ENCODE measurements around the gene C3orf18.

C3orf18 gene

GRCh38 chr3:50570508-50571279, 3.1 kb upstream of the C3orf18 start:
- no peak for TF ChIP-seq TAF1 (IDR thresholded peaks at IDR 0.05; ENCODE audit: low read depth, low read length)
- TF ChIP-seq PAX5 (IDR thresholded peaks at IDR 0.05; ENCODE audit: insufficient read depth, low read length, severe bottlenecking) = no peak
- TF ChIP-seq POLR2A (IDR thresholded peaks at IDR 0.05; ENCODE audit: low read depth, low read length) = no peak
- no peak for TF ChIP-seq SPI1 (IDR thresholded peaks at IDR 0.05; ENCODE audit: low read depth, low read length)
- TF ChIP-seq POLR2AphosphoS5 (IDR thresholded peaks at IDR 0.05; ENCODE audit: low read depth, low read length) = no peak
- no peak for TF ChIP-seq POU2F2 (IDR thresholded peaks at IDR 0.05; ENCODE audit: low read depth, low read length)
- DNase-seq (ENCODE audit: insufficient read length, low spot score) (no peak), FAIRE-seq (peak; percentile 33)

GRCh38 chr3:50568947-50569749, 1.6 kb upstream of the C3orf18 start, which contains the start of gene HEMK1:
Gene HEMK1 (plus strand): TSS chr3:50569522. CDS start chr3:50571105, 1,583 bp downstream.
- TF ChIP-seq PAX5 (IDR thresholded peaks at IDR 0.05; ENCODE audit: insufficient read depth, low read length, severe bottlenecking) (peak; percentile 26), POLR2A (IDR thresholded peaks at IDR 0.05; ENCODE audit: low read depth, low read length) (peak; percentile 70), POLR2AphosphoS5 (IDR thresholded peaks at IDR 0.05; ENCODE audit: low read depth, low read length) (peak; percentile 51; the same call in 1 of the 2 replicates), POU2F2 (IDR thresholded peaks at IDR 0.05; ENCODE audit: low read depth, low read length) (peak; percentile 45; the same call in 1 of the 2 replicates), TAF1 (IDR thresholded peaks at IDR 0.05; ENCODE audit: low read depth, low read length) (peak; percentile 74; the same call in 1 of the 2 replicates), SPI1 (IDR thresholded peaks at IDR 0.05; ENCODE audit: low read depth, low read length) (no peak)
- DNase-seq (ENCODE audit: insufficient read length, low spot score) (peak; percentile 99), FAIRE-seq (peak; percentile 99)

- no peak for TF ChIP-seq POLR2A (IDR thresholded peaks at IDR 0.05; ENCODE audit: low read depth, low read length)
- FAIRE-seq = no peak
- no peak for DNase-seq (ENCODE audit: insufficient read length, low spot score)
These were observed 549 bp downstream of the C3orf18 start for GRCh38 chr3:50567011-50567385.

GRCh38 chr3:50564321-50564720, 3.2 kb downstream of the C3orf18 start:
- no peak for TF ChIP-seq PAX5 (IDR thresholded peaks at IDR 0.05; ENCODE audit: insufficient read depth, low read length, severe bottlenecking)
- TF ChIP-seq SPI1 (IDR thresholded peaks at IDR 0.05; ENCODE audit: low read depth, low read length) = no peak
- DNase-seq (ENCODE audit: insufficient read length, low spot score) = no peak
- no peak for FAIRE-seq

- DNase-seq (ENCODE audit: insufficient read length, low spot score) (no peak), FAIRE-seq (no peak)
- TF ChIP-seq TAF1 (IDR thresholded peaks at IDR 0.05; ENCODE audit: low read depth, low read length) (no peak), PAX5 (IDR thresholded peaks at IDR 0.05; ENCODE audit: insufficient read depth, low read length, severe bottlenecking) (no peak), SPI1 (IDR thresholded peaks at IDR 0.05; ENCODE audit: low read depth, low read length) (no peak), POU2F2 (IDR thresholded peaks at IDR 0.05; ENCODE audit: low read depth, low read length) (no peak), POLR2A (IDR thresholded peaks at IDR 0.05; ENCODE audit: low read depth, low read length) (no peak), POLR2AphosphoS5 (IDR thresholded peaks at IDR 0.05; ENCODE audit: low read depth, low read length) (no peak)
These were observed 3.7 kb downstream of the C3orf18 start for GRCh38 chr3:50563867-50564266.

GRCh38 chr3:50562861-50563260, 4.7 kb downstream of the C3orf18 start:
- TF ChIP-seq POLR2AphosphoS5 (IDR thresholded peaks at IDR 0.05; ENCODE audit: low read depth, low read length) = no peak
- no peak for TF ChIP-seq SPI1 (IDR thresholded peaks at IDR 0.05; ENCODE audit: low read depth, low read length)
- no peak for TF ChIP-seq TAF1 (IDR thresholded peaks at IDR 0.05; ENCODE audit: low read depth, low read length)
- no peak for TF ChIP-seq POU2F2 (IDR thresholded peaks at IDR 0.05; ENCODE audit: low read depth, low read length)
- no peak for TF ChIP-seq PAX5 (IDR thresholded peaks at IDR 0.05; ENCODE audit: insufficient read depth, low read length, severe bottlenecking)
- TF ChIP-seq POLR2A (IDR thresholded peaks at IDR 0.05; ENCODE audit: low read depth, low read length) = no peak
- DNase-seq (ENCODE audit: insufficient read length, low spot score) (no peak), FAIRE-seq (no peak)

- no peak for DNase-seq (ENCODE audit: insufficient read length, low spot score)
- no peak for FAIRE-seq
- no peak for TF ChIP-seq POU2F2 (IDR thresholded peaks at IDR 0.05; ENCODE audit: low read depth, low read length)
- no peak for TF ChIP-seq SPI1 (IDR thresholded peaks at IDR 0.05; ENCODE audit: low read depth, low read length)
- no peak for TF ChIP-seq POLR2AphosphoS5 (IDR thresholded peaks at IDR 0.05; ENCODE audit: low read depth, low read length)
- TF ChIP-seq TAF1 (IDR thresholded peaks at IDR 0.05; ENCODE audit: low read depth, low read length) = no peak
- no peak for TF ChIP-seq PAX5 (IDR thresholded peaks at IDR 0.05; ENCODE audit: insufficient read depth, low read length, severe bottlenecking)
- no peak for TF ChIP-seq POLR2A (IDR thresholded peaks at IDR 0.05; ENCODE audit: low read depth, low read length)
These were observed 7.8 kb downstream of the C3orf18 start for GRCh38 chr3:50559702-50560101.

GRCh38 chr3:50557915-50558314, 9.6 kb downstream of the C3orf18 start:
- no peak for FAIRE-seq
- TF ChIP-seq SPI1 (IDR thresholded peaks at IDR 0.05; ENCODE audit: low read depth, low read length) (no peak), TAF1 (IDR thresholded peaks at IDR 0.05; ENCODE audit: low read depth, low read length) (no peak), POLR2A (IDR thresholded peaks at IDR 0.05; ENCODE audit: low read depth, low read length) (no peak)
- DNase-seq (ENCODE audit: insufficient read length, low spot score) = no peak

GRCh38 chr3:50557106-50557505, 10.4 kb downstream of the C3orf18 start:
- DNase-seq (ENCODE audit: insufficient read length, low spot score) (no peak), FAIRE-seq (no peak)
- TF ChIP-seq POLR2AphosphoS5 (IDR thresholded peaks at IDR 0.05; ENCODE audit: low read depth, low read length) (no peak), POU2F2 (IDR thresholded peaks at IDR 0.05; ENCODE audit: low read depth, low read length) (no peak), SPI1 (IDR thresholded peaks at IDR 0.05; ENCODE audit: low read depth, low read length) (no peak), PAX5 (IDR thresholded peaks at IDR 0.05; ENCODE audit: insufficient read depth, low read length, severe bottlenecking) (no peak), TAF1 (IDR thresholded peaks at IDR 0.05; ENCODE audit: low read depth, low read length) (no peak), POLR2A (IDR thresholded peaks at IDR 0.05; ENCODE audit: low read depth, low read length) (no peak)

All from GM12891 (cell line).